Upper lobe of right lung (tissue), 1 donor: ENCODE data around the gene ITGB6. TPM values are rescaled to one million over a fixed set of nuclear protein-coding genes. Genes with fewer than 3 reads are reported as not detected.

ENCODE experiments used
- ATAC-seq: fragments of 200-7000 bp; cut with Tn5 transposase; one replicate; pipeline ENCODE4 v1.9.1; 2020; ENCODE audit warnings: mild to moderate bottlenecking, moderate library complexity
- DNase-seq: peaks from one replicate; pipeline ENCODE4 v3.0.0-alpha.2; 2020
- H3K27ac ChIP-seq: fragments of 200-600 bp; one replicate; pipeline ENCODE4 v1.8.0; 2022
- H3K27me3 ChIP-seq: fragments of 200-600 bp; one replicate; pipeline ENCODE4 v1.8.0; 2022; ENCODE audit warnings: mild to moderate bottlenecking
- H3K36me3 ChIP-seq: fragments of 200-600 bp; one replicate; pipeline ENCODE4 v1.8.0; 2022
- H3K4me1 ChIP-seq: fragments of 200-600 bp; one replicate; pipeline ENCODE4 v1.8.0; 2022
- H3K4me3 ChIP-seq: fragments of 200-600 bp; one replicate; pipeline ENCODE4 v1.8.0; 2022; ENCODE audit warnings: mild to moderate bottlenecking
- H3K9me3 ChIP-seq: fragments of 200-600 bp; one replicate; pipeline ENCODE4 v1.8.0; 2022
- intact Hi-C: fragments of 100-400 bp; cut with DNase I; formaldehyde crosslinking; loops from one replicate; pipeline ENCODE4 v1.11.0; 2022
- total RNA-seq: library from RNA; stranded (reverse); fragmentation: NEBNext Ultra II Directional; extraction: Animal tissue kit (Norgen Biotek cat#: 25700); gene quantifications from one replicate; pipeline ENCODE4 v1.2.1, GENCODE V29; 2021
- TF ChIP-seq, protein P1 (sequence below): fragments of 200-600 bp; IDR thresholded peaks from one replicate; pipeline ENCODE4 v1.8.0; 2022; ENCODE audit warnings: antibody characterized with exemption
- donor health status: DM: no; HTN: yes; CAD: no; lungs with severe emphysema.

ITGB6 gene
- total RNA-seq, 1 donor from 2014 or later, result 109 TPM

DNA sequence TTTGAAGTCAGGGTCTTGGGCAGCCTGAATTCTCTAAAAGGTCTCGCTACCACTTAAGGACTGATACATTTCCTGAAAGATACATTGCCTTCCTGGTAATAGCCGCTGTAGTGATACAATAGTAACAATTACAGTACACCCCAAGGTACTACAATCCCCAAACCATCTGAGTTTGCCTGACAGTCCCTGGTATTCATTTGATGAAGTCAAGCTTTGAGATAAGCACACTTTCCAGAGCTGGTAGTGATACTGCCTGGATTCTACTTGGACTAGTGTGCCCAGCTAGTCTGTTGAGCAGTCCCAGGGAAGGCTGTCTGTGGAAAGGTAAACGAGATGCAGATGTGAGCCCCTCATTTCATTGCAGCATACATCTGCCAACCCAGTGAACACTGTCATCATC is 24.4 kb upstream of the ITGB6 start:
- intact Hi-C loops, result no loop called here
- no peaks in the 10 kb centered on the region for H3K27me3 ChIP-seq

DNA sequence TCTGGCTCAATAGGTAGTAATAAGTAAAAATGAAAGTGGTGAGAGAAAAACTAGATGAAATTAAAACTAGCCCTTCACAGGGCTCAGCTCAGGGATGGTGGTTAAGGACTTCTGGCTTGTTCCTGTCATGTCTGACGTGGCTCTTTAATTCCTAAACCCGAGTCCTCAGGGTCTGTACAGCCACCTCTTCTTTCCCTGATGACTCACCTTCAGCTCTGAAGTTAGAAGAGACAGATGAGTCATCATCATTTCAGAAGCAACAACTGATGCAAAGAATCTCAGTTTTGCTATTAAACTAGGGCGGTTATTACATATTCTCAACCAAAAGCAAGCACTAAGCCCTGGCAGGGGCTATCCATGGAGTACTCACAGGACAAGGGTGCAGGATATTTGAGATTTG is 24.0 kb upstream of the ITGB6 start:
- no peaks in the 10 kb centered on the region for H3K27me3 ChIP-seq
- no peaks in the 10 kb centered on the region for H3K36me3 ChIP-seq
- peaks cover 39% of the 10 kb centered on the region for H3K4me1 ChIP-seq
- DNase-seq, result no peak
- ATAC-seq, result no peak
- intact Hi-C loops, result no loop called here
- no peak overlapping the region for H3K4me3 ChIP-seq
- TF ChIP-seq, protein P1, sequence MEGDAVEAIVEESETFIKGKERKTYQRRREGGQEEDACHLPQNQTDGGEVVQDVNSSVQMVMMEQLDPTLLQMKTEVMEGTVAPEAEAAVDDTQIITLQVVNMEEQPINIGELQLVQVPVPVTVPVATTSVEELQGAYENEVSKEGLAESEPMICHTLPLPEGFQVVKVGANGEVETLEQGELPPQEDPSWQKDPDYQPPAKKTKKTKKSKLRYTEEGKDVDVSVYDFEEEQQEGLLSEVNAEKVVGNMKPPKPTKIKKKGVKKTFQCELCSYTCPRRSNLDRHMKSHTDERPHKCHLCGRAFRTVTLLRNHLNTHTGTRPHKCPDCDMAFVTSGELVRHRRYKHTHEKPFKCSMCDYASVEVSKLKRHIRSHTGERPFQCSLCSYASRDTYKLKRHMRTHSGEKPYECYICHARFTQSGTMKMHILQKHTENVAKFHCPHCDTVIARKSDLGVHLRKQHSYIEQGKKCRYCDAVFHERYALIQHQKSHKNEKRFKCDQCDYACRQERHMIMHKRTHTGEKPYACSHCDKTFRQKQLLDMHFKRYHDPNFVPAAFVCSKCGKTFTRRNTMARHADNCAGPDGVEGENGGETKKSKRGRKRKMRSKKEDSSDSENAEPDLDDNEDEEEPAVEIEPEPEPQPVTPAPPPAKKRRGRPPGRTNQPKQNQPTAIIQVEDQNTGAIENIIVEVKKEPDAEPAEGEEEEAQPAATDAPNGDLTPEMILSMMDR, result no peak
- H3K9me3 ChIP-seq, result no peaks in the 10 kb centered on the region
- H3K27ac ChIP-seq, result peak overlapping the region; percentile 9

More for the DNA sequence above, 24.4 kb upstream of the ITGB6 start:
- no peak for ATAC-seq
- no peak overlapping the region for H3K4me3 ChIP-seq
- TF ChIP-seq, protein P1, result no peak
- H3K9me3 ChIP-seq, result no peaks in the 10 kb centered on the region
- no peak overlapping the region for H3K27ac ChIP-seq
- no peaks in the 10 kb centered on the region for H3K36me3 ChIP-seq
- no peak for DNase-seq
- H3K4me1 ChIP-seq, result peaks cover 39% of the 10 kb centered on the region

DNA sequence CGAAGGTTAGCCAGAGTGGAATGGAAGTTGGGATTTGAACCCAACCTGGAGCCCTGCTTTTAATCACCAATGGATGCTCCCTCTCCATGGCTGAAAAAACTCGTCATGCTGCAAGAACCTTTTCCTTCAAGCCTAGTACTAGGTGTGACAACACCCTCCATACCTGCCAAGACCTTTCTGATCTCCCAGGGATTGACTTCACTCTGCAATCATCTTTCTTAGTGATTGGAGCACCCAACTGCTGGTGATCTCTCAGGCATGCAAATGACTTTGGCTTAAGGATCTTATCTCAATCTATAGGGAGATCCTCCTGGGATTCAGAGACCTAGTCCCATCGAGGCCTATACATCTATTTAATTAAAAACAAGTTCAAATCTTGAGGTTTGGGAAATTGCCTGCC is 23.5 kb upstream of the ITGB6 start:
- TF ChIP-seq, protein P1, result no peak
- H3K27ac ChIP-seq, result peak overlapping the region; percentile 9
- H3K4me1 ChIP-seq, result peaks cover 39% of the 10 kb centered on the region
- intact Hi-C loops, result no loop called here
- no peaks in the 10 kb centered on the region for H3K36me3 ChIP-seq
- DNase-seq, result no peak
- no peak for ATAC-seq
- no peak overlapping the region for H3K4me3 ChIP-seq
- H3K27me3 ChIP-seq, result no peaks in the 10 kb centered on the region
- no peaks in the 10 kb centered on the region for H3K9me3 ChIP-seq

DNA sequence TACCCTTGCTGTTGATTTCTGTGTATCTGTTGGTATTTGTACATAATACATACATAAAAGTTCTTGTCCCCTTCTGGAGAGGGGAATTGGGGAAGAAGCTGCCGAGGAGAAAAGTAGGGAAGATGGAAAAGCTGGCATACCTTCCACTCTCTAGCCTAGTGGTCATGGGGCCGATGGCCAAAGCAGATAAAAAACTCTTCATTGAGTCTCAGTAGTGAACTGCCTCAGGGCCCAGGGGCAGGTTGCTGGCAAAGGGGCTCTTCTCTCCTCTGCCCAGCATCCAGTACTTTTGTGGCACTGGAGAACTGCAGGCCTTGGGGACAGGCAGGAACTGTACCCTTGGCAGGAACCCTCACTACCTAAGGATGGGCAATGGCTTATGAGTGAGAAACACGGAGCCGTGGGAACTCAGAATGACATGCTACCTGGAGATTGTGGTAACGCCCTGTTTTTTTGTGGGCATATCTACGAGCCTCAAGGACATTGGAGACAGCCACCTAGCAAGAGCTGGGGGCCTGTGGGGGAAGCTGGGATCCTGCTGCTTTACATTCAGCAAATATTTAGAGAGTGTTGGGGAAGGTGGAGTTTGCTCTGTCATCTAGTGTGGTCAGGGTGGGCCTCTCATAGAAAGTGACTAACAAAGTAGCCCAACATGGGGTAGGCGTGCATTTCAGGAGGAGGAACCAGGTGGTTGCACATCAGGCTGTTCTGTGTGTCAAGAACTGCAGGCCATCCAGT is 22.6 kb upstream of the ITGB6 start:
- intact Hi-C loops, result no loop called here
- Histone ChIP-seq H3K27ac (peak overlapping the region; percentile 75), H3K4me1 (peaks cover 37% of the 10 kb centered on the region), H3K27me3 (no peaks in the 10 kb centered on the region), H3K4me3 (no peak overlapping the region), H3K9me3 (no peaks in the 10 kb centered on the region), H3K36me3 (no peaks in the 10 kb centered on the region)
- TF ChIP-seq, protein P1, result no peak
- DNase-seq (no peak), ATAC-seq (no peak)

DNA sequence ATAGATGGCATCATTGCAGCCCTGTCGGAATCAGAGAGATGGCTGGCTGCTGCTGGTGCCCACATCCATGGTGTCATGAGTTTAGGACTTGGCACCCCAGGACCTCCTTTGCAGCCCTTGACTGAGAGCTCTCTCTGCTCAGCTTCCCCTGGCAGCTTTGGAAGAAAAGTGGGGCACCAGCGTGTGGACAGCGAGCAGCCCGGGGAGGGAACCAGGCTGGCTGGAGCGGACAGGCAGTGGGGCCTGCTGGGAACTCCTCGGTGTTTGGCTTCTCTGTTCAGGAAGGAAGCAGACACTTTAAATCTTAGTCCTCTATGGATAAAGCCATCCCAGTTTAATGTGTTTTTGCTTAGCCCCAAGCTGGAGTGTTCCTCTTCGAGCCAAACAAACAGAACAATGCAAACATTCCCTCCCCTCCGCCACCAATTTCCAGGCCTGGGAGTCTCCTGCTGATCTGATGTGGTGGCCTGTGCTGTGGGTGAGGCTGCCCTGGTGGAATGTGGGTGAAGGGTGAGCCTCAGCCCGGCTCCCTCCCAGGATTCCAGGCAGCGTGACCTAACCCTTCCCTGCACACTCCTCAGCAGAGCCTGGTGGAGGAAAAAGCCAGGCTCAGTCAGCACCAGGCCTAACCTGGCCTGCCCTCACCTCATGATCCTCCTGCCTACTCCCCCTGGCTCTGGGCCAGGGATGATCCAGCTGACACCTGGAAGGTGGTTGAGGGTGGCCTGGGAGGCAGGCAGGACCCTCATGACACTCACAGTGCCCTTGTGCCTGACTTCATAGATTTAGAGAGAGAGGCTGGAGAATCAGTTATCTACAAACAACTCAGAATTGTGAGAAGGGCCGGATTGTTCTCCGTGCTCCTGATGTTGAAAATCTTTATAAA is 21.6 kb upstream of the ITGB6 start:
- intact Hi-C loops, result no loop called here
- Histone ChIP-seq H3K9me3 (no peaks in the 10 kb centered on the region), H3K27ac (peak overlapping the region; percentile 75), H3K27me3 (no peaks in the 10 kb centered on the region), H3K36me3 (no peaks in the 10 kb centered on the region), H3K4me1 (peaks cover 28% of the 10 kb centered on the region), H3K4me3 (no peak overlapping the region)
- TF ChIP-seq, protein P1, result no peak
- ATAC-seq (peak; percentile 97), DNase-seq (peak; percentile 90)
